ENCODE data around the gene OMA1.
A peak's percentile ranks its signal among the peaks of the same experiment; 100 is the strongest.

The OMA1 gene

DNA sequence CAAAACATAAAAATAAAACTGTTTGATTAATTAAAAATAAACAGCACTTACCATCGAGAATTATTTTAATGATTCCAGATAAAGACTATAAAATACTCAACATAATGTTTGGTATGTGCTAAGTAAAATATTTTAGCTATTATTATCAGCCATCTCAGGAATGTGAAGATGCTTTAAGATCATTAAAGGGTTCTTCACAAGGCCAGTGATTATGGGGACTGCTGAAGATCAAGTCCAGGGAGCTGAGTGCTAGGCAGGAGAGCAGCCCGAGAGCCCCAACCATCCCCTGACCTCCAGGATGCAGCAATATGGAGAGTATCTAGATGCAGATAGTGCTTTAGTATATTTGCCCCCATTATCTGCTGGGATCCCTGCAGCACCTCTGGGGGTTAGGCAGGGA lies 35.1 kb upstream of the OMA1 start:
- H3K27me3 Mint-ChIP-seq: peaks cover 49 to 69% of the 10 kb centered on the region in 2 donors
- no peaks in the 10 kb centered on the region for H3K9me3 Mint-ChIP-seq
- no peaks in the 10 kb centered on the region for H3K36me3 Mint-ChIP-seq (ENCODE audit: insufficient read depth)
- ATAC-seq (replicated peaks) (no peak), DNase-seq (no peak)
- H3K27ac Mint-ChIP-seq: no peak overlapping the region
- no peak overlapping the region for H3K4me3 Mint-ChIP-seq
- no peaks in the 10 kb centered on the region for H3K4me1 Mint-ChIP-seq (ENCODE audit: low read depth in 2 of 2)

DNA sequence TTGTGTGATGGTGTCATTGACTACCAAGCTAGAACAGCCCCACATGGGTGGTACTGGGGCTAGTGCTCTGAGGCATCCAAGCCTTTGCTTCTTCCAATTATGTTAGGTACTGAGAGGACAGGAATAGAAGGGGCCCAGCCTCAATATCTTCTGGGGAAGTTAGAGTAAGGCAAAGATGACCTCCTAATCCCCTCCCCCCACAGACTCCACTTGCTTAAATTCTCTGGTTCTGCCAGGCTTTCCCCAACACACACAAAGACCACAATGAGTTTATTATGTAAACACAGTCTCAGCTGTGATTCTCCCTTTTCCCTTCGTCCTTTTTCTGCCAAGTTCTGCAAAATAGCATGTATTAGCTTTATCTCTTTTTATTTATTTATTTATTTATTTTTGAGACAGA lies 33.7 kb upstream of the OMA1 start:
- H3K27me3 Mint-ChIP-seq: peaks cover 52 to 69% of the 10 kb centered on the region in 2 donors
- H3K27ac Mint-ChIP-seq: no peak overlapping the region

DNA sequence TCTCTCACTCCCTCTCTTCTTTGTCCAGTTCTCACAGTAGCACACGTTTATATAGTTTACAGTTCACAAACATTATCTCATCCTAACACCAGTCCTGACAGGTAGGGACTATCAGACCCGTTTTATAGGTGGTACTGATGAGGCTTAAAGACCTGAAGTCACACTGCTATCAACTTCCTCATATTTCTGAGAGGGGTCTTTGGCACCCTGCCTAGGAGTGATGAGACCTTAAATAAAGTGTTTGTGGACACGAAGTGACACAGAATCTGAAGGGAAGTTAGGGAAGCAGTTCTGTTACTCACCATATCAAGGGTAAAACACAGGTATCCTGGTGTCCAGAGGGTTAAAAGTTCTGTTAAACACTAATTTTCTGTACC lies 31.1 kb upstream of the OMA1 start:
- Mint-ChIP-seq H3K36me3 (ENCODE audit: insufficient read depth) (no peaks in the 10 kb centered on the region), H3K27ac (no peak overlapping the region), H3K4me3 (peak overlapping the region; percentile 1 to 50), H3K27me3 (peaks cover 57 to 72% of the 10 kb centered on the region in 2 donors), H3K4me1 (ENCODE audit: low read depth in 2 of 2) (peaks cover 8 to 9% of the 10 kb centered on the region in 2 donors), H3K9me3 (no peaks in the 10 kb centered on the region)
- ATAC-seq (replicated peaks) (no peak), DNase-seq (no peak)

More for the DNA sequence above, 33.7 kb upstream of the OMA1 start:
- no peaks in the 10 kb centered on the region for H3K9me3 Mint-ChIP-seq
- ATAC-seq (replicated peaks) (no peak), DNase-seq (no peak)
- H3K36me3 Mint-ChIP-seq (ENCODE audit: insufficient read depth): no peaks in the 10 kb centered on the region
- peaks cover 6 to 9% of the 10 kb centered on the region in 2 donors for H3K4me1 Mint-ChIP-seq (ENCODE audit: low read depth in 2 of 2)
- no peak overlapping the region for H3K4me3 Mint-ChIP-seq

DNA sequence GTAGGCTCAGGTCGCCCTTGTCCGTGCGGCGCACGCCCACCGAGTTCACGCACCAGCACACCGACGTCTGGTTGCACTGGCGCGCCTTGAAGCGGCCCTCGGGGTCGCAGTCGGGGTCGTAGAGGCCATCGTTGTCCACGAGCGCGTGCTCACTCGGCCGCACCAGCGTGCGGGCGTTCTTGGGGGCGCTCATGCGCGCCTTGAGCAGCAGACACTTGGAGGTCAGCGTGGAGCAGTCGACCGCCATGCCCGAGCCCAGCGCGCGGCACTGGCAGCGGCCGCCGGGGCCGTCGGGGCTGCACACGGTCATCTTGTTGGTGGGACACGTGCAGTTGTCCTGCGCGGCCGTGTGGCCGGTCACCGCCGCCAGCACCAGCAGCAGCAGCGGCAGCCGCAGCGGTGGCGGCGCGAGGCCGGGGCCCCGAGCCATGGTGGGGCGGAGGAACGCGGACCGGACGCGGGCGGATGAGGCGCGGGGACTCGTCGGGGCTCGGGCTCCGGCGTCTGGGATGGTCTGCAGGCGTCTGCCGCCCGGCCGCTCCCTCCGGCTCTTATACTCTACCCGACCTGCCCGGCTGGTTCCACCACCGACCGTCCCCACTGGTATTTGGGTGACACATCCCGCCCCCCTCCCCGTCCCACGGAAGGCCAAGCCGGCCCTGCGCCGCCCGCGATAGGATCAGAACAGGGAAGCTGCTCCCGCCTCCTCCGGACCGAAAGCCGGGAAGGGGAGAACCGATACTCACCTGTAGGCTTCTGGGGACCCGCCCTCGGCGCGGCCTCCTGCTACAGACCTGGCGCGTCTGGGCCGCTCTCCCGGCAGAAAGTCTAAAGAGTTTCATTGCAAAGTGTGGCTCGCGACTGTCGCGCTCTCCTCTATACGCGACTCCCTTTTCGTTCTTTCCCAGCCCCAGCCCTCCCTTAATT lies 30.5 kb upstream of the OMA1 start, which contains the start of gene TACSTD2:
TSS of gene TACSTD2 (minus strand) at position 526 of the 927 bp plus-strand sequence. CDS start at position 430, 96 bp downstream.
- no peaks in the 10 kb centered on the region for H3K36me3 Mint-ChIP-seq (ENCODE audit: insufficient read depth)
- DNase-seq (no peak), ATAC-seq (replicated peaks) (no peak)
- peaks cover 8 to 9% of the 10 kb centered on the region in 2 donors for H3K4me1 Mint-ChIP-seq (ENCODE audit: low read depth in 2 of 2)
- H3K9me3 Mint-ChIP-seq: no peaks in the 10 kb centered on the region
- H3K27me3 Mint-ChIP-seq: peaks cover 63 to 79% of the 10 kb centered on the region in 2 donors
- peak within 1 kb of the TSS; percentile 50 to 76 for H3K4me3 Mint-ChIP-seq
- no peak within 1 kb of the TSS for H3K27ac Mint-ChIP-seq

DNA sequence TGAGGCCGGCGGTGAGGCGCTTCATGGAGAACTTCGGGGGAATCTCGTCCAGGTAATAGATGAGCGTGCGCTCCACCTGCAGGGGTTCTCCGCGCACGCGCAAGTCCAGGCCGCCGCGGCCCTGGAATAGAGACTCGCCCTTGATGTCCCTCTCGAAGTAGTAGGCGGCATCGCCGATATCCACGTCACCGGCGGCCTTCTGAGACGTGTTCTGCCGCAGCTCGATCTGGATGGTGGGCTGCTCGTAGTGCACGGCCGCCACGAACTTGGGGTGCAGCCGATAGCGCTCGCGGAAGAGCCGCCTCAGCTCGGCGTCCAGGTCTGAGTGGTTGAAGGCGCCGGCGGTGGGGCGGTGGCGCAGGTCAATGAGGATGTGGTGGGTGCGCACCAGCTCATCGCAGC lies 29.8 kb upstream of the OMA1 start:
- Mint-ChIP-seq H3K4me3 (peak overlapping the region; percentile 11 to 76), H3K27me3 (peaks cover 70 to 86% of the 10 kb centered on the region in 2 donors), H3K9me3 (no peaks in the 10 kb centered on the region), H3K27ac (no peak overlapping the region), H3K4me1 (ENCODE audit: low read depth in 2 of 2) (peaks cover 8 to 9% of the 10 kb centered on the region in 2 donors), H3K36me3 (ENCODE audit: insufficient read depth) (no peaks in the 10 kb centered on the region)
- ATAC-seq (replicated peaks): no peak
- no peak for DNase-seq

DNA sequence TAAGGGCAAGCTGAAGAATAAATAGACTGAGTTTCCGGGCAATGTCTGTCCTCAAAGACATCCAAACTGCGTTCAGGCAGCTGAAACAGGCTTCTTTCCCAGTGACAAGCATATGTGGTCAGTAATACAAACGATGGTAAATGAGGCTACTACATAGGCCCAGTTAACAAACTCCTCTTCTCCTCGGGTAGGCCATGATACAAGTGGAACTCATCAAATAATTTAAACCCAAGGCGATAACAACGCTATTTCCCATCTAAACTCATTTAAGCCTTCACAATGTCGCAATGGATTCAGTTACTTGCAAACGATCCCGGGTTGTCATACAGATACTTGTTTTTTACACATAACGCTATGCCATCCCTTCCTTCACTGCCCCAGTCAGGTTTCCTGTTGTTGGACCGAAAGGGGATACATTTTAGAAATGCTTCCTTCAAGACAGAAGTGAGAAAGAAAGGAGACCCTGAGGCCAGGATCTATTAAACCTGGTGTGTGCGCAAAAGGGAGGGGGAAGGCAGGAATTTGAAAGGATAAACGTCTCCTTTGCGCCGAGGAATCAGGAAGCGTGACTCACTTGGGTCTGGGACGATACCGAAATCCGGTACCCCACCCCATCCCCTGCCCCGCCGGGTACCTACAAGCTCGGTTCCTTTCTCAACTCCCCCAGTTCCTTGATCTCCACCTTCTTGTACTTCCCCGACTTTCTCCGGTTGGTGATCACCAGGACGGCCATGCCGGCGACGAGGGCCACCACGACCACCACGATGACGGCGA lies 29.2 kb upstream of the OMA1 start:
- Mint-ChIP-seq H3K36me3 (ENCODE audit: insufficient read depth) (no peaks in the 10 kb centered on the region), H3K4me1 (ENCODE audit: low read depth in 2 of 2) (peaks cover 8 to 9% of the 10 kb centered on the region in 2 donors), H3K9me3 (no peaks in the 10 kb centered on the region), H3K4me3 (peak overlapping the region; percentile 11 to 76), H3K27ac (no peak overlapping the region), H3K27me3 (peaks cover 71 to 90% of the 10 kb centered on the region in 2 donors)
- ATAC-seq (replicated peaks): no peak
- DNase-seq: no peak

DNA sequence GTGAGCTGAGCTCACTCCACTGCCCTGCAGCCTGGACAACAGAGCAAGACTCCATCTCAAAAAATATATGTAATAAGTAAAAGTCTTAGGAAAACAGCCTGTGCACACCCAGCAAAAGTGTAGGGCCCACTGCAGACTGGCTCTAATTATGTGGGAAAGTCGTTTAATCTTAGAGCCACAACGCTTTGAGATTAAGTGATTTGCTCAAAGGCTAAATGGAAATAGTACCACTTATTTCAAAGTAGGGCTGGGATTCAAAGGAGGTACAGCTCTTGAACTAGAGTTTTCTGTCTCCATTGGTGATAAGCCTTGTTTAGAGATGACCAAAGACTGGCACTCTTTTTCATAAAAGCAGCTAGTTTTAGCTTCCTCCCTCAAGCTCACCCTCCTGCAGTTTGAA lies 28.3 kb upstream of the OMA1 start:
- Mint-ChIP-seq H3K4me3 (no peak overlapping the region), H3K27ac (no peak overlapping the region), H3K27me3 (peaks cover 79 to 94% of the 10 kb centered on the region in 2 donors), H3K9me3 (no peaks in the 10 kb centered on the region), H3K4me1 (ENCODE audit: low read depth in 2 of 2) (peaks cover 8 to 9% of the 10 kb centered on the region in 2 donors), H3K36me3 (ENCODE audit: insufficient read depth) (no peaks in the 10 kb centered on the region)
- ATAC-seq (replicated peaks) (no peak), DNase-seq (no peak)

DNA sequence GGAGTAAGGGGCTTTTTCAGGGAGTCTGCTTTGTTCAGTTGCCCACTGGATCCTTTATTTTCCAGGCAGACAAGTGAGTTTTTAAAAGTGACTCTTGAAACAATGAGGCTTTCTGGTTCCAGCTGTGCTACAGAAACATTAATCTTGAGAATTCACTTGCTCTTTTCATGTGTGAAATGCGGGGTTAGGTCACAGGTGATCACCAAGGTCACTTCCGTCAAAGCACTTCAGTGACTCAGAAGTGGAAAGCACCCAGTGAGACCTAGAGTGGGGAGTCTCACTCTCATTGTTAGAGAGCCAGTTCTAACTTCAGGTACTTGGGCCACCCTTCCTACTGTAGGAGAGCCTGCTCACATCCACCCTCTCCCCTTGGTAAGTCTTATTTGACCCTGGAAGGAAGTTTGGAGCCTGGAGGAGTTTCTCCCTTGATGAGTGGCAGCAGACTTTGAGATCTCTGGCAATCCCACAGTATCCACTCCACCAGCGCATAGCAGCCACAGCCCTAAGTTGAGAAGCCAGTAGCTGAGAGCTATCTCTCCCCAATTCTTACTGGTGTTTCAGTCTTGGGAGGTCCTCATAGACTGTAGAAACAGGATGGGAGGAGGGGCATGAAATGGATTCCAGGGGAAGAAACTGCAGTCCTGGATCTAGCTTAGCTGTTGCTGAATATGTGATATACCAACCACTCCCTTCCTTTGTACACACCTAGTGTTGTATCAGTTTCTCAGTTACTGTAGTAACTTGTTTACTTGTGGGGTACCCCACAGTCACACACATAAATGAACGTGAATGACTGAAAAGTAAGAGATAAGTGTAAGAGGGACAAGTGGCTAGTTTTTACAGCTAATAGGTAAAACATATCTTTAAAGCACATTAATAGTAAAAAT lies 27.4 kb upstream of the OMA1 start:
- DNase-seq: no peak
- Mint-ChIP-seq H3K27ac (no peak overlapping the region), H3K4me1 (ENCODE audit: low read depth in 2 of 2) (peaks cover 8 to 9% of the 10 kb centered on the region in 2 donors), H3K36me3 (ENCODE audit: insufficient read depth) (no peaks in the 10 kb centered on the region), H3K4me3 (no peak overlapping the region), H3K9me3 (no peaks in the 10 kb centered on the region), H3K27me3 (peaks cover 79 to 94% of the 10 kb centered on the region in 2 donors)
- peak; percentile 90 for ATAC-seq (replicated peaks)

DNA sequence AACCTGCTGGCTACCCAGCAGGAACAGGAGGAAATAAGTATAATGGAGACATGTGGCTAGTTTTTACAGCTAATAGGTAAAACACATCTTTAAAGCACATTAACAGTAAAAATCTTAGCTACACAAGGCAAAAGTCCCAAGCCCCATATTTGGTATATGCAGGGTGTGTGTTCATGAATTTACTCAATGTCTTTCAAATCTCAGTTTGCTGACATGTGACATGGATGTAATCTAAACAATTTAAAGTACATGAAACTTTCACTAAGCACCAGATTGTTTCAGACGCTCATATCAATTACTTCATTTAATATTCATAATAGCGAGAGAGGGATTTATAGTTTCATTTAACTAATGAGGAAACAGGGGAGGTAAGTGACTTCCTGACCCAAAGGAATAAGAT lies 26.6 kb upstream of the OMA1 start:
- Mint-ChIP-seq H3K36me3 (ENCODE audit: insufficient read depth) (no peaks in the 10 kb centered on the region), H3K4me3 (no peak overlapping the region), H3K9me3 (no peaks in the 10 kb centered on the region), H3K4me1 (ENCODE audit: low read depth in 2 of 2) (peaks cover 8 to 9% of the 10 kb centered on the region in 2 donors), H3K27me3 (peaks cover 84 to 96% of the 10 kb centered on the region in 2 donors), H3K27ac (no peak overlapping the region)
- ATAC-seq (replicated peaks): no peak
- no peak for DNase-seq

DNA sequence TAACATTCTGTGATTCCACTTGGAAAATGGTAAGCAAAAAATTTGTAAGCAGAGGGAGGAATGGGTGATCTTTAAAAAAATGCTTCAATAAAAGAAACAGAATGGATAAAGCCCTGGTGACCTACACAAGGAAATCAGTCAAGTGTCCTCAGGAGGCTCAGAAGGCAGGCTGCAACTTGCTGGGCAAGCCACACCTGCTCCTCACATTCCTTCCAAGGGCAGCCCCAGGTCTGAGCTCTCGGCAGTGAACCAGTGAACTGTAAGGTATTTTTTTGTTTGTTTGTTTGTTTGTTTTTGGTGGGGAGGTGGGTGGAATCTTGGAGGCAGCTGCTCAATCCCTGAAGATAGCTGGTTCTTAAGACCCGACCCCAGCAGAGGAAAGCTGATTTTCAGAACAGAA lies 26.2 kb upstream of the OMA1 start:
- H3K27ac Mint-ChIP-seq: no peak overlapping the region
- no peaks in the 10 kb centered on the region for H3K9me3 Mint-ChIP-seq
- no peak overlapping the region for H3K4me3 Mint-ChIP-seq
- peaks cover 8 to 9% of the 10 kb centered on the region in 2 donors for H3K4me1 Mint-ChIP-seq (ENCODE audit: low read depth in 2 of 2)
- no peak for ATAC-seq (replicated peaks)
- DNase-seq: no peak
- H3K27me3 Mint-ChIP-seq: peaks cover 81 to 94% of the 10 kb centered on the region in 2 donors
- H3K36me3 Mint-ChIP-seq (ENCODE audit: insufficient read depth): no peaks in the 10 kb centered on the region

DNA sequence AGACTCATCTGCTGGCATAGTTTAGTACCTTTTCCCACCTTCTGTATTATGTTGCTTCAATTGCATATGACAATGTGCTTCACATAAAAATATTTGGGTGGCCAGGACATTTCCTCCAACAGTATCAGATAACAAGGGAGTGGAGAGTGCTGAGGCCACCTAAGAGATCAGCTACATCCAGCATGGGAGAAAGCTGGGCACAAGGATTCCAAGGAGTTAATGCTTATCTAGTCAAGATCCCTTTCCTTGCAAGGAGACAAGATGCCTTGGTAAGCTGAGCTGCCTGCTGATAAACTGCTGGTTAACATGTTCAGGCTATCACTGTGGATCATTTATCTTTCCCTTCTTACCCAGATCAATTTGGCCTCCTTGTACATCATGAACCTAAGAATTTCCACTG lies 25.1 kb upstream of the OMA1 start:
- Mint-ChIP-seq H3K27me3 (peaks cover 76 to 88% of the 10 kb centered on the region in 2 donors), H3K9me3 (no peaks in the 10 kb centered on the region)
- ATAC-seq (replicated peaks): no peak

DNA sequence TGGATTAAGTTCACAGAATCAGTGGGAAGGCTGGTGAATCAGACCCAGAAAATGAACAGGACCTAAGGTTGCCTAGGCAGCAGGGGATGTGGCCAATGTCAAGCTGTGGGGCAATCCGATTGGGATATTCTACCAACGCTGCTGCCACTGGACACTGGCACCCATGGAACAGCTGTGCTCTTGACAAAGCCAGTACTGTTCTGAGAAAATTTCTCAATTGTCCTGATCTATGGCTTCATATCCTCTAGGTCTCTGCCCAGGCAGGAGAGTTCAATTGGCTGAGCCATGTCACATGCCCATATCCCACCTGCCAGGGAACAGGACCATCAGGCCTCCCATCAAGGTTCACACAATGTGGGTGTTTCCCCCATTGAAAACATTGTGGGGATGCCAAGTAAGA lies 24.3 kb upstream of the OMA1 start:
- DNase-seq (no peak), ATAC-seq (replicated peaks) (no peak)
- H3K27me3 Mint-ChIP-seq: peaks cover 72 to 88% of the 10 kb centered on the region in 2 donors
- no peak overlapping the region for H3K4me3 Mint-ChIP-seq
- H3K27ac Mint-ChIP-seq: no peak overlapping the region
- no peaks in the 10 kb centered on the region for H3K9me3 Mint-ChIP-seq
- H3K4me1 Mint-ChIP-seq (ENCODE audit: low read depth in 2 of 2): peaks cover 2% of the 10 kb centered on the region in 2 donors
- no peaks in the 10 kb centered on the region for H3K36me3 Mint-ChIP-seq (ENCODE audit: insufficient read depth)

More for the DNA sequence above, 25.1 kb upstream of the OMA1 start:
- no peak overlapping the region for H3K27ac Mint-ChIP-seq
- DNase-seq: no peak
- peaks cover 8 to 9% of the 10 kb centered on the region in 2 donors for H3K4me1 Mint-ChIP-seq (ENCODE audit: low read depth in 2 of 2)
- no peak overlapping the region for H3K4me3 Mint-ChIP-seq
- no peaks in the 10 kb centered on the region for H3K36me3 Mint-ChIP-seq (ENCODE audit: insufficient read depth)

DNA sequence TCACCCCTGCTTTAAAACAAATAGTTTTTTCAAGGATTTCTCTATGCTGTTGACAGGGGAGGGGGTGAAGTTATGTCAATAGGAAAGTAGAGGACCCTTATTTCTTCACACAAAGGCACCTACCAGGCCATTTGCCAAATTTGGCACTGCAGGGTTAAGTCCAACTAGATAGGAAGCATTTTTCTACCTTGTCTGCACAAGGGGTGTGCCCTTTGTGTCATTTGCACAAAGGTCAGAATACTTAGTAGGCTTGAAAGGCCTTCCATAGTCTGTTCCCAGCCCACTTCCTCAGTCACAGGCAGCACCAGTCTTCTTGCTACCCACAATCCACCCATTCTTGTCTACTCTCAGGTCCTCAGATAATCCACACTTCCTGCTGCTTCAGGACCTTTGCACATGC lies 23.6 kb upstream of the OMA1 start:
- H3K27me3 Mint-ChIP-seq: peaks cover 71 to 88% of the 10 kb centered on the region in 2 donors
- ATAC-seq (replicated peaks) (no peak), DNase-seq (no peak)
- no peak overlapping the region for H3K4me3 Mint-ChIP-seq
- H3K9me3 Mint-ChIP-seq: no peaks in the 10 kb centered on the region
- peaks cover 2% of the 10 kb centered on the region for H3K36me3 Mint-ChIP-seq (ENCODE audit: insufficient read depth)
- H3K27ac Mint-ChIP-seq: no peak overlapping the region
- peaks cover 0 to 2% of the 10 kb centered on the region in 2 donors for H3K4me1 Mint-ChIP-seq (ENCODE audit: low read depth in 2 of 2)

All from effector memory CD8-positive, alpha-beta T cell (primary cell).